ENCODE results near the gene TMEM61. TPM values are rescaled to one million over a fixed set of nuclear protein-coding genes. Genes with fewer than 3 reads are reported as not detected.

The TMEM61 gene
- total RNA-seq, 1 donor from 2014 or later, result not detected

DNA sequence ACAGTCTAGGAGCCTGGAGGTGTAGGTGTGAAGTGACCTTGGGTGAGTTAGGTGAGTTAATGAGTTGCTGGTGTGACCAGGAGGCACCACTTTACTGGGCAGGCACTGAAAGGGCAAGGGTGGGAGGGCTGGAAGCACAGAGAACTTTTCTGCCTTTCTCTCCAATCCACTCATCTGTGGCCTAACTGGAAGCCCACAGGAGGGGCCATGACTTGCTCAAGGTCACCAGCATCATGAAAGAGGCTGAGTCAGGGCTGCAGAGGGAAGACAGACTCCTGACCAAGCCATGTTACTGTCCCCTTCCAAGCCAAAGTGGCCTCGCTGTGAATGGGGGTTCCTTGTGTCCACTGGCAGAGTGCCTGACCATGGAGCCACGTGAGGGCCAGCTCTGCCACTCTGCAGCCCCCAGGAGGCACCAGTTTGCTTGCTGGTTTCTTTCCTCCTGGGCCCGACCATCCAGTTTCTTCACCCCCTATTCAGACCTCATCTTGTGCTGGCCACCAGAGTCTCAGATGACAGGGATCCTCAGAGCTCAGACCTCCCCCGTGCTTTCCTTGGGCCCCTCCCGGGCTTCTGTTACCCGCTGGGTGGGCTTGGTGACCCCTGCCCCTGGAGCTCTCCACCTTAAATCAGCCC is 14.0 kb downstream of the TMEM61 start:
- no peaks in the 10 kb centered on the region for H3K9me3 Mint-ChIP-seq
- no peaks in the 10 kb centered on the region for H3K36me3 Mint-ChIP-seq
- H3K79me2 ChIP-seq (ENCODE audit: low read depth), result no peaks in the 10 kb centered on the region
- no peak overlapping the region for H2AFZ ChIP-seq (replicated peaks)
- H3K4me3 ChIP-seq, result no peak overlapping the region
- no peaks in the 10 kb centered on the region for H3K9me3 ChIP-seq (ENCODE audit: low read depth)
- H3K4me1 Mint-ChIP-seq, result peaks cover 34% of the 10 kb centered on the region
- peaks cover 48% of the 10 kb centered on the region for H3K27me3 ChIP-seq
- peaks cover 9% of the 10 kb centered on the region for H3F3A ChIP-seq (ENCODE audit: low read depth)
- no peak for DNase-seq (ENCODE audit: low spot score)
- H3K4me3 Mint-ChIP-seq, result peak overlapping the region; percentile 19
- peak overlapping the region; percentile 16 for H3K27ac Mint-ChIP-seq
- no peak overlapping the region for H3K27ac ChIP-seq
- no peak overlapping the region for H3K9ac ChIP-seq
- H3K4me2 ChIP-seq, result no peak overlapping the region
- peaks cover 2% of the 10 kb centered on the region for H4K20me1 ChIP-seq (ENCODE audit: low read depth)
- H3K27me3 Mint-ChIP-seq (ENCODE audit: insufficient read depth, low read depth), result peaks cover 31% of the 10 kb centered on the region
- TF ChIP-seq EZH2phosphoT487 (IDR thresholded peaks at IDR 0.05) (no peak), EZH2 (IDR thresholded peaks at IDR 0.05) (no peak)
- TF ChIP-seq, protein P1, sequence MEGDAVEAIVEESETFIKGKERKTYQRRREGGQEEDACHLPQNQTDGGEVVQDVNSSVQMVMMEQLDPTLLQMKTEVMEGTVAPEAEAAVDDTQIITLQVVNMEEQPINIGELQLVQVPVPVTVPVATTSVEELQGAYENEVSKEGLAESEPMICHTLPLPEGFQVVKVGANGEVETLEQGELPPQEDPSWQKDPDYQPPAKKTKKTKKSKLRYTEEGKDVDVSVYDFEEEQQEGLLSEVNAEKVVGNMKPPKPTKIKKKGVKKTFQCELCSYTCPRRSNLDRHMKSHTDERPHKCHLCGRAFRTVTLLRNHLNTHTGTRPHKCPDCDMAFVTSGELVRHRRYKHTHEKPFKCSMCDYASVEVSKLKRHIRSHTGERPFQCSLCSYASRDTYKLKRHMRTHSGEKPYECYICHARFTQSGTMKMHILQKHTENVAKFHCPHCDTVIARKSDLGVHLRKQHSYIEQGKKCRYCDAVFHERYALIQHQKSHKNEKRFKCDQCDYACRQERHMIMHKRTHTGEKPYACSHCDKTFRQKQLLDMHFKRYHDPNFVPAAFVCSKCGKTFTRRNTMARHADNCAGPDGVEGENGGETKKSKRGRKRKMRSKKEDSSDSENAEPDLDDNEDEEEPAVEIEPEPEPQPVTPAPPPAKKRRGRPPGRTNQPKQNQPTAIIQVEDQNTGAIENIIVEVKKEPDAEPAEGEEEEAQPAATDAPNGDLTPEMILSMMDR (IDR thresholded peaks at IDR 0.05), result no peak
- no peaks in the 10 kb centered on the region for H3K36me3 ChIP-seq
- peaks cover 14% of the 10 kb centered on the region for H3K4me1 ChIP-seq

DNA sequence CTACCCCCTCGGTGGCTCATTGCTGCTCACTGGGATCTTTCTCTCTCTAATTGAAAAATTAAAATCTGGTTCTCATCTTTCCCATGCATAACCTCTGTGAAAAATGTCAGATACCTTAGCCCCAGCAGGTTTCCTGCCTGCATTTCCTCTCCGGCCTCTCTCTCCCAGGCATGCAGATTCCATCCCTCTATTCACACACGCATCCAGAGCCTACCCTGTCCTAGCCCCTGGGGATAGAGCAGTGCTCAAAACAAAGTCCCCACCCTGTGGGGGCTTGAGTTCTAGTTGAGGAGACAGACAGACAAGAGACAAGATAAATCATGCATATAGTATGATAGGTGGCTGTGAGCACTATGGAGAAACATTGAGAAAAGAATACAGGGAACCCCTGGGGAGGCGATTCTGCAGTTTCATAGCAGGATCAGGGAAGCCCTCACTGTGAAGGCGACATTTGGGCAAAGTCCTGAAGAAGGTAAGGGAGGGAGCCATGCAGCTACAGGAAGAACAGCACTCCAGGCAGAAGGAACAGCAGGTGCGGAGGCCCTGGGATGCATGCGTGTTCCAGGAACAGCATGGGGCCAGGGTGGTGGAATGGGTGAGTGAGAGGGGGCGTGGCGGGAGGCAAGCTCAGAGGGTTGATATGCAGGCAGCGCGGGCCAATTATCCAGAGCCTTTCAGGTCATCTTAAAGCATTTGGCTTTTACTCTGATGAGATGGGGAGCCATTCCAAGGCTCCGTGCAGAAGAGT is 14.8 kb downstream of the TMEM61 start:
- Histone ChIP-seq H3K4me2 (peak overlapping the region; percentile 7), H3F3A (ENCODE audit: low read depth) (peaks cover 9% of the 10 kb centered on the region), H4K20me1 (ENCODE audit: low read depth) (peaks cover 2% of the 10 kb centered on the region), H2AFZ (replicated peaks) (no peak overlapping the region), H3K36me3 (no peaks in the 10 kb centered on the region), H3K4me3 (no peak overlapping the region), H3K9me3 (ENCODE audit: low read depth) (no peaks in the 10 kb centered on the region), H3K9ac (no peak overlapping the region), H3K27ac (no peak overlapping the region), H3K4me1 (peaks cover 14% of the 10 kb centered on the region), H3K27me3 (peaks cover 55% of the 10 kb centered on the region), H3K79me2 (ENCODE audit: low read depth) (no peaks in the 10 kb centered on the region)
- Mint-ChIP-seq H3K27me3 (ENCODE audit: insufficient read depth, low read depth) (peaks cover 35% of the 10 kb centered on the region), H3K27ac (peak overlapping the region; percentile 16), H3K4me1 (peaks cover 32% of the 10 kb centered on the region), H3K9me3 (no peaks in the 10 kb centered on the region), H3K4me3 (peak overlapping the region; percentile 18), H3K36me3 (no peaks in the 10 kb centered on the region)
- TF ChIP-seq, protein P1 (IDR thresholded peaks at IDR 0.05), result no peak
- no peak for TF ChIP-seq EZH2phosphoT487 (IDR thresholded peaks at IDR 0.05)
- no peak for TF ChIP-seq EZH2 (IDR thresholded peaks at IDR 0.05)
- DNase-seq (ENCODE audit: low spot score), result no peak

DNA sequence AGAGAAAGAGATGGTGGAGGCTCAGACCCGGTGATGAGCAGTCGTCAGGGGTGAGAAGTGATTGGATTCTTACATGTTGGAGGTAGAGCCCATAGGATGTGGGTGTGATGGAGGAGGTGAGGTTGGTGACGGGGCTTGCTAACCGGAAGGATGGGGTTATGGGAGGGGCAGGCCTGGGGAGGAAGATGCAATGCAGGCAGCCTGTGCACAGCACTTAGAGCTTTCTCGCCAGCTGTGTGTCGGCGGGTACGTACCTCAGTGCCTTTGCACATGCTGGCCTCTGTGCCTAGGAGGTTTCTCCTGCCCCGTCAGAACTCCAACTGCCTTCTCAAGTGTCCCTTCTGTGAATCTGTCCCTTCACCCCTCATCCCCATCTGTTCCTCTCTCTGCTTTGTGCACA is 15.4 kb downstream of the TMEM61 start:
- no peaks in the 10 kb centered on the region for H3K9me3 Mint-ChIP-seq
- Histone ChIP-seq H3K4me3 (no peak overlapping the region), H3K27ac (no peak overlapping the region), H3K27me3 (peaks cover 61% of the 10 kb centered on the region), H2AFZ (replicated peaks) (no peak overlapping the region), H3K4me2 (no peak overlapping the region), H4K20me1 (ENCODE audit: low read depth) (peaks cover 2% of the 10 kb centered on the region), H3F3A (ENCODE audit: low read depth) (peaks cover 9% of the 10 kb centered on the region), H3K4me1 (peaks cover 14% of the 10 kb centered on the region), H3K9ac (no peak overlapping the region), H3K36me3 (no peaks in the 10 kb centered on the region), H3K79me2 (ENCODE audit: low read depth) (no peaks in the 10 kb centered on the region), H3K9me3 (ENCODE audit: low read depth) (no peaks in the 10 kb centered on the region)
- H3K4me1 Mint-ChIP-seq, result peaks cover 32% of the 10 kb centered on the region
- DNase-seq (ENCODE audit: low spot score), result no peak
- peaks cover 38% of the 10 kb centered on the region for H3K27me3 Mint-ChIP-seq (ENCODE audit: insufficient read depth, low read depth)
- H3K4me3 Mint-ChIP-seq, result peak overlapping the region; percentile 6
- H3K36me3 Mint-ChIP-seq, result no peaks in the 10 kb centered on the region
- no peak overlapping the region for H3K27ac Mint-ChIP-seq
- TF ChIP-seq, protein P1 (IDR thresholded peaks at IDR 0.05), result no peak
- TF ChIP-seq EZH2phosphoT487 (IDR thresholded peaks at IDR 0.05) (no peak), EZH2 (IDR thresholded peaks at IDR 0.05) (no peak)

Data from neural progenitor cell (in vitro differentiated cells).